Colonic mucosa (tissue), 4 donors: ENCODE measurements around the gene RRP15. TPM values are rescaled to one million over a fixed set of nuclear protein-coding genes. Genes with fewer than 3 reads are reported as not detected.

Experiments
- DNase-seq: peaks from one replicate; pipeline ENCODE4 v3.0.0-alpha.2; 2020
- H3K27ac ChIP-seq: fragments of 200-600 bp; one replicate; pipeline ENCODE4 v1.8.0; 2021
- H3K27me3 ChIP-seq: fragments of 200-600 bp; one replicate; pipeline ENCODE4 v1.8.0; 2021
- H3K36me3 ChIP-seq: fragments of 200-600 bp; one replicate; pipeline ENCODE4 v1.8.0; 2021
- H3K4me1 ChIP-seq: fragments of 200-600 bp; one replicate; pipeline ENCODE4 v1.8.0; 2021; ENCODE audit warnings: mild to moderate bottlenecking
- H3K4me3 ChIP-seq: fragments of 200-600 bp; one replicate; pipeline ENCODE4 v1.8.0; 2021
- H3K9ac ChIP-seq, 2 donors: one replicate each; pipeline ENCODE4 v1.7.0; 2013; ENCODE audit warnings: control low read depth in 2 of 2, low read depth in 2 of 2, low read length in 2 of 2
- H3K9me3 ChIP-seq: fragments of 200-600 bp; one replicate; pipeline ENCODE4 v1.8.0; 2021
- CTCF ChIP-seq: fragments of 200-600 bp; IDR thresholded peaks from one replicate; pipeline ENCODE4 v1.8.0; 2022; ENCODE audit warnings: antibody characterized with exemption, mild to moderate bottlenecking
- intact Hi-C: fragments of 100-400 bp; cut with DNase I; formaldehyde crosslinking; loops from one replicate; pipeline ENCODE4 v1.14.1; 2022
- total RNA-seq, 2 donors: library from RNA; stranded (reverse); fragmentation: NEBNext Ultra II Directional in 1 of 2; extraction: Animal tissue kit (Norgen Biotek cat#: 25700) in 1 of 2; gene quantifications; one replicate each; pipeline ENCODE4 v1.2.1, GENCODE V29; 2021
- donor health status: healthy.
- donor health status: DM: no; HTN: no; CAD: no.
- donor health status: DM: no; HTN: no; CAD: no.

The RRP15 gene
- total RNA-seq, 2 donors from 2014 or later, result 7.8 to 15.0 TPM

GRCh38 chr1:218374401-218375353, 89.6 kb downstream of the RRP15 start:
- Histone ChIP-seq H3K27me3 (no peaks in the 10 kb centered on the region), H3K27ac (no peak overlapping the region), H3K4me3 (no peak overlapping the region), H3K4me1 (no peaks in the 10 kb centered on the region), H3K9me3 (no peaks in the 10 kb centered on the region), H3K36me3 (no peaks in the 10 kb centered on the region), H3K9ac (no peak overlapping the region)
- TF ChIP-seq CTCF, result no peak
- DNase-seq, result no peak
- intact Hi-C loops, result no loop called here

GRCh38 chr1:218376722-218377121, 91.6 kb downstream of the RRP15 start:
- TF ChIP-seq CTCF, result no peak
- Histone ChIP-seq H3K27me3 (no peaks in the 10 kb centered on the region), H3K9ac (no peak overlapping the region), H3K36me3 (no peaks in the 10 kb centered on the region), H3K4me3 (no peak overlapping the region), H3K27ac (no peak overlapping the region), H3K4me1 (no peaks in the 10 kb centered on the region), H3K9me3 (no peaks in the 10 kb centered on the region)
- intact Hi-C loops, result no loop called here
- no peak for DNase-seq

GRCh38 chr1:218377143-218377660, 92.1 kb downstream of the RRP15 start:
- intact Hi-C loops, result no loop called here
- DNase-seq, result no peak
- H3K4me3 ChIP-seq, result no peak overlapping the region
- TF ChIP-seq CTCF, result no peak
- no peaks in the 10 kb centered on the region for H3K4me1 ChIP-seq
- no peak overlapping the region for H3K27ac ChIP-seq
- H3K9ac ChIP-seq, result no peak overlapping the region
- no peaks in the 10 kb centered on the region for H3K36me3 ChIP-seq
- H3K9me3 ChIP-seq, result no peaks in the 10 kb centered on the region
- no peaks in the 10 kb centered on the region for H3K27me3 ChIP-seq

GRCh38 chr1:218380125-218380977, 95.3 kb downstream of the RRP15 start:
- intact Hi-C loops, result no loop called here
- Histone ChIP-seq H3K9me3 (no peaks in the 10 kb centered on the region), H3K9ac (no peak overlapping the region), H3K4me1 (no peaks in the 10 kb centered on the region), H3K27me3 (no peaks in the 10 kb centered on the region), H3K36me3 (no peaks in the 10 kb centered on the region), H3K27ac (no peak overlapping the region), H3K4me3 (no peak overlapping the region)
- no peak for DNase-seq
- TF ChIP-seq CTCF, result no peak

GRCh38 chr1:218382261-218382660, 97.2 kb downstream of the RRP15 start:
- intact Hi-C loops, result no loop called here
- no peak for TF ChIP-seq CTCF

More at GRCh38 chr1:218382261-218382660, 97.2 kb downstream of the RRP15 start:
- no peaks in the 10 kb centered on the region for H3K27me3 ChIP-seq
- H3K9me3 ChIP-seq, result no peaks in the 10 kb centered on the region
- no peaks in the 10 kb centered on the region for H3K36me3 ChIP-seq
- no peak overlapping the region for H3K27ac ChIP-seq
- DNase-seq, result no peak
- H3K9ac ChIP-seq, result no peak overlapping the region
- H3K4me3 ChIP-seq, result no peak overlapping the region
- no peaks in the 10 kb centered on the region for H3K4me1 ChIP-seq
